ENCODE measurements around the gene S100A16. TPM values are rescaled to one million over a fixed set of nuclear protein-coding genes. Genes with fewer than 3 reads are reported as not detected.

The S100A16 gene
- total RNA-seq, 1 experiment from 2014 or later, result not detected

DNA sequence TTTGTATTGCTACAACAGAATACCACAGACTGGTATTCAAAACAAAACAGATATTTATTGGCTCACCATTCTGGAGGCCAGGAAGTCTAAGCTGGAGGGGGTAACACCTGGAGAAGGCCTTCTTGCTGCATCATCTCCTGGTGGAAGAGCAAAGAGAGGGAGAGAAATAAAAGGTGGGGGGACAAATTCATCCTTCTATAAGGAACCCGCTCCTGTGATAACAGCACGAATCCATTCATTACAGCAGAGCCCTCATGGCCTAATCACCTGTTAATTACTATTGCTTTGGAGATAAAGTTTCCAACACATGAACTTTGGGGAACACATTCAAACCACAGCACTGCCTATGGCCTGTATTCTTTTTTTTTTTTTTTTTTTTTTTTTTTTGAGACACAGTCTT lies 52.7 kb downstream of the S100A16 start:
- Histone ChIP-seq H3K4me1 (ENCODE audit: low read length) (no peaks in the 10 kb centered on the region), H3K27me3 (ENCODE audit: low read length) (no peaks in the 10 kb centered on the region), H3K9me2 (replicated peaks; ENCODE audit: insufficient read depth, low read length) (no peaks in the 10 kb centered on the region), H3K79me2 (ENCODE audit: low read length) (no peaks in the 10 kb centered on the region), H3K9me3 (ENCODE audit: low read length) (no peaks in the 10 kb centered on the region), H2AFZ (ENCODE audit: low read length) (no peak overlapping the region), H3K27ac (ENCODE audit: low read length) (no peak overlapping the region), H4K20me1 (ENCODE audit: insufficient read depth, low read depth, low read length) (no peaks in the 10 kb centered on the region), H3K9ac (ENCODE audit: low read length) (no peak overlapping the region), H3K4me3 (ENCODE audit: low read length) (no peak overlapping the region), H3K4me2 (ENCODE audit: low read depth, low read length, poor library complexity, severe bottlenecking) (no peak overlapping the region), H3K36me3 (ENCODE audit: insufficient read depth, low read length) (no peaks in the 10 kb centered on the region)
- no peak for DNase-seq

DNA sequence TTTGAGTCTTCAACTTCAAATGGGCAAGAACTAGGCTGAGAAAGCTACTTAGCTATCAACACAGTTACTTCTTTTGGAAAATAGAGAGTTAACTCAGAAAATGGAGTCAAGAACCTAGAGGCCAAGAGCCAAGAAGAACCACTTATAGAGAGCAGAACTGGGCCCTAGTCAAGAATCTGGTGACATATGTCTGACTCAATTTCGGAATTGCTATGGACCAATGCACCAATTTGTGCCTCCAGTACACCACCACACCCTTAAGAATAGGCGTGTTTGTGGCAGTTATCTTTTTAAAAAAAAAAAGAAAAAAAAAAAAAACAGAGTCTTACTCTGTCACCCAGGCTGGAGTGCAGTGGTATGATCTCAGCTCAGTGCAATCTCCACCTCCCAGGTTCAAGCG lies 55.1 kb downstream of the S100A16 start:
- Histone ChIP-seq H3K4me2 (ENCODE audit: low read depth, low read length, poor library complexity, severe bottlenecking) (no peak overlapping the region), H3K4me3 (ENCODE audit: low read length) (no peak overlapping the region), H3K27me3 (ENCODE audit: low read length) (no peaks in the 10 kb centered on the region), H3K79me2 (ENCODE audit: low read length) (no peaks in the 10 kb centered on the region), H4K20me1 (ENCODE audit: insufficient read depth, low read depth, low read length) (no peaks in the 10 kb centered on the region), H3K9me3 (ENCODE audit: low read length) (no peaks in the 10 kb centered on the region), H2AFZ (ENCODE audit: low read length) (no peak overlapping the region), H3K9me2 (replicated peaks; ENCODE audit: insufficient read depth, low read length) (no peaks in the 10 kb centered on the region), H3K27ac (ENCODE audit: low read length) (no peak overlapping the region), H3K4me1 (ENCODE audit: low read length) (no peaks in the 10 kb centered on the region), H3K36me3 (ENCODE audit: insufficient read depth, low read length) (no peaks in the 10 kb centered on the region), H3K9ac (ENCODE audit: low read length) (no peak overlapping the region)
- DNase-seq, result no peak

Other genes starting within 250 kb of the S100A16 start
- not detected in 2 replicates for gene S100A12, start 237.5 kb downstream of the S100A16 start, total RNA-seq (2014; rRNA removed; shearing (Covaris generic); ENCODE audit: low replicate concordance)
- gene S100A8, start 222.1 kb downstream of the S100A16 start, total RNA-seq (2014; rRNA removed; shearing (Covaris generic); ENCODE audit: low replicate concordance), result not detected in 2 replicates
- gene S100A7A, start 196.6 kb downstream of the S100A16 start, total RNA-seq (2014; rRNA removed; shearing (Covaris generic); ENCODE audit: low replicate concordance), result not detected in 2 replicates
- not detected in 2 replicates for gene S100A7, start 152.5 kb downstream of the S100A16 start, total RNA-seq (2014; rRNA removed; shearing (Covaris generic); ENCODE audit: low replicate concordance)
- 26.8 and 43.3 TPM in 2 replicates for gene S100A6, start 77.1 kb downstream of the S100A16 start, total RNA-seq (2014; rRNA removed; shearing (Covaris generic); ENCODE audit: low replicate concordance)
- gene S100A5, start 72.2 kb downstream of the S100A16 start, total RNA-seq (2014; rRNA removed; shearing (Covaris generic); ENCODE audit: low replicate concordance), result not detected in 2 replicates
- 1.2 TPM in 1 of 2 replicates, not detected in the other for gene S100A4, start 67.3 kb downstream of the S100A16 start, total RNA-seq (2014; rRNA removed; shearing (Covaris generic); ENCODE audit: low replicate concordance)
- not detected in 2 replicates for gene S100A3, start 63.9 kb downstream of the S100A16 start, total RNA-seq (2014; rRNA removed; shearing (Covaris generic); ENCODE audit: low replicate concordance)
- gene S100A2, start 47.3 kb downstream of the S100A16 start, total RNA-seq (2014; rRNA removed; shearing (Covaris generic); ENCODE audit: low replicate concordance), result not detected in 2 replicates
- gene S100A14, start 3.2 kb upstream of the S100A16 start, total RNA-seq (2014; rRNA removed; shearing (Covaris generic); ENCODE audit: low replicate concordance), result not detected in 2 replicates
- 13.4 and 21.5 TPM in 2 replicates for gene S100A13, start 14.4 kb upstream of the S100A16 start, total RNA-seq (2014; rRNA removed; shearing (Covaris generic); ENCODE audit: low replicate concordance)
- gene S100A1, start 15.3 kb upstream of the S100A16 start, total RNA-seq (2014; rRNA removed; shearing (Covaris generic); ENCODE audit: low replicate concordance), result 15.9 and 18.9 TPM in 2 replicates
- 62.1 and 64.6 TPM in 2 replicates for gene CHTOP, start 20.9 kb upstream of the S100A16 start, total RNA-seq (2014; rRNA removed; shearing (Covaris generic); ENCODE audit: low replicate concordance)
- gene SNAPIN, start 45.6 kb upstream of the S100A16 start, total RNA-seq (2014; rRNA removed; shearing (Covaris generic); ENCODE audit: low replicate concordance), result 46.2 and 54.3 TPM in 2 replicates
- gene ILF2, start 57.9 kb upstream of the S100A16 start, total RNA-seq (2014; rRNA removed; shearing (Covaris generic); ENCODE audit: low replicate concordance), result 146 and 178 TPM in 2 replicates
- gene NPR1, start 65.6 kb upstream of the S100A16 start, total RNA-seq (2014; rRNA removed; shearing (Covaris generic); ENCODE audit: low replicate concordance), result not detected in 2 replicates
- 36.3 and 65.4 TPM in 2 replicates for gene INTS3, start 114.9 kb upstream of the S100A16 start, total RNA-seq (2014; rRNA removed; shearing (Covaris generic); ENCODE audit: low replicate concordance)
- 4.4 and 18.1 TPM in 2 replicates for gene SLC27A3, start 162.3 kb upstream of the S100A16 start, total RNA-seq (2014; rRNA removed; shearing (Covaris generic); ENCODE audit: low replicate concordance)

Measured in Karpas-422 (cell line).